ENCODE data around the gene CTTNBP2.

The CTTNBP2 gene

DNA sequence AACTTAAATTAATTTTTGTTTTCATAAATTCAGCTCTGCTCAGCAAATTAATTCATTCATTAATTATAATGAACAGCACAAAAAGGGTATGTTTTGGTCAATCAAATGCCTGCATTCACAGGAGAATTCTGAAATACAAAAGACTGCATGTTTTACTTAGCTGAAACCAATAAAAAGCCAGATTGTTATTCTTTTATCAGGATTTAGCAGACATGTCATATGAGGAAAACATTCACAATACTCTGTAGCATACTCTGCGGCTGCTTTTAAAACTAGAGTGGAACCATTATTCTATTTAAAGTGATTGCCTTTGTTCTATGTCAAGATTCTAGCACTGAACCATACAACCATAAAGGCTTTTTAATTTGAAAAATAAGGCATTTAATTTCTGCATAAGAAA, 19.1 kb downstream of the CTTNBP2 start:
- Mint-ChIP-seq H3K27me3 (ENCODE audit: low read depth) (no peaks in the 10 kb centered on the region), H3K36me3 (ENCODE audit: low read depth) (no peaks in the 10 kb centered on the region), H3K27ac (no peak overlapping the region), H3K9me3 (no peaks in the 10 kb centered on the region), H3K4me1 (ENCODE audit: low read depth) (no peaks in the 10 kb centered on the region), H3K4me3 (no peak overlapping the region)

DNA sequence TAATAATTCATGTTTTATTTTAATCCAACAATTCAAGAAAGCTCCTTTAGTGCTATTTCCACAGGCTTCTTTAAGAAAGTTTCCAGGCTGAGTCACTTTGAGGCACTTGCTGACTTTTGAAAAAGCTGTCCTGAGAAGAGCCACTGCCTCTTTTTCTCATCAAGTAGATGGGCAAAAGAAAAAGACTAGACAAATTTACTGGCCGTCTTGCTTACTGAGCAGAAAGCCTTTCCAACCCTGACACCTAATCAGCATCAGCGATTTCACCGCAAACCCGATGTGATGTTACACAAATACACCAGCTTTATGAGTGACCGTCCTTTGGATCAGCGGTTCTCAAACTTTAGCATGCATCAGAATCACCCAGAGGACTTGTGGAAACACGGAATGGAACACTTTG, 24.3 kb downstream of the CTTNBP2 start:
- H3K27me3 Mint-ChIP-seq (ENCODE audit: low read depth), result no peaks in the 10 kb centered on the region
- no peak overlapping the region for H3K4me3 Mint-ChIP-seq
- no peaks in the 10 kb centered on the region for H3K4me1 Mint-ChIP-seq (ENCODE audit: low read depth)
- no peaks in the 10 kb centered on the region for H3K9me3 Mint-ChIP-seq
- H3K27ac Mint-ChIP-seq, result no peak overlapping the region
- H3K36me3 Mint-ChIP-seq (ENCODE audit: low read depth), result no peaks in the 10 kb centered on the region

DNA sequence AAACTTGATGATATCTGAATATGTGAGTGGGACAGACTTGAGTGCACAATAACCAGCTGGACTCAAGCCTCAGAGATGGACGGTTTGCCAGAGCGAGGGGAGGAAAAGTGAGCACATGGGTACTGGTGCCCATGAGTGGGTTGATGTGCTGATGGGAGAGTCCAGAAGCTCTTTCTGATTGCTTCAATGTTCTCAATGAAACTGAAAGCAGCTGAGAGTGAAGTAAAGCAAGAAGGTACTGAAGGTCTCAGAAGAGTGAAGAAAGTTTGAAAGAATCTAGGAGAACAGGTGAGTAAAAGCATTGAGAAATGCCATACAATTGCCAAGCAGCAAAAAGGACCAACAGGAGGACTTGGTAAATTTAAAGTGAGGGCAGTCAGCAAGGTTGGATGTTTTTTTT, 28.6 kb downstream of the CTTNBP2 start:
- Mint-ChIP-seq H3K4me3 (no peak overlapping the region), H3K4me1 (ENCODE audit: low read depth) (no peaks in the 10 kb centered on the region), H3K27me3 (ENCODE audit: low read depth) (no peaks in the 10 kb centered on the region), H3K9me3 (no peaks in the 10 kb centered on the region), H3K36me3 (ENCODE audit: low read depth) (no peaks in the 10 kb centered on the region), H3K27ac (no peak overlapping the region)

DNA sequence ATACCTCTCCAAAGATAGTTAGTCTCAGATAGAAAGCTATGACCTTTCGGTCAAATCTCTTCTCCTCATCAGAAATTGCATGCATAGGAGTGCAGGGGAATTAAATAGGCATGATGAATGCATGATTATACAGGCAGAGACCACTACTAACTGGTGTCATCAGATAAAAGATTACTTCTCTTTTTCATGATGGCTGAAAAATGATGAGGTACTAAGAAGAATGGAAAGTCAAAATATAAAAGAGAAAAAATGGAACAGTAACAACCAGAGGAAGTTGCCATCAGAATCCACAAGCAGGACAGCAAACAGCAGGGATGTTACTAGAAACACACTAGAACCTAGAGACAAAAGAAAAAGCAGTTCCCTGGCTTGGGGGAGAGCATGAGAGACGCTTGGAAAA, 31.6 kb downstream of the CTTNBP2 start:
- no peaks in the 10 kb centered on the region for H3K36me3 Mint-ChIP-seq (ENCODE audit: low read depth)
- H3K4me1 Mint-ChIP-seq (ENCODE audit: low read depth), result no peaks in the 10 kb centered on the region
- no peaks in the 10 kb centered on the region for H3K9me3 Mint-ChIP-seq
- H3K27ac Mint-ChIP-seq, result no peak overlapping the region
- H3K27me3 Mint-ChIP-seq (ENCODE audit: low read depth), result no peaks in the 10 kb centered on the region
- no peak overlapping the region for H3K4me3 Mint-ChIP-seq

DNA sequence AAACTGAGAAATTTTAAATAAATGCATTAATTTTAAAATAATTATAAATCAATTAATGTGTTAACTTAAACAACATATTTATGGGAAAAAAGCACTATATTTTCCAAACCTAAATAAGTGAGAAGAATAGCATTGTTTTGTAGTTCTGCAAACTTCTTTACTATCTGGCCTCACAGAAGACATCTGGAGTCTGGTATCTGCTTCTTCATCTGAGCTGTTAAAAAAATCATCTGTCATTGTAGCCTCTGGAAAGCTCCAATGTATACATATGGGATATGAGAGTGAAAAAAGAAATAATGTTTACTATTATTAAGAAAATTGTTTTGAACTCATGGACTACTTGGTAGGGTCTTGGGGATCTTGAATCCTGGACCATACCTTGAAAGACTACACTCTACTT, 32.2 kb downstream of the CTTNBP2 start:
- no peaks in the 10 kb centered on the region for H3K9me3 Mint-ChIP-seq
- no peak overlapping the region for H3K4me3 Mint-ChIP-seq
- H3K27me3 Mint-ChIP-seq (ENCODE audit: low read depth), result no peaks in the 10 kb centered on the region
- H3K27ac Mint-ChIP-seq, result no peak overlapping the region
- no peaks in the 10 kb centered on the region for H3K4me1 Mint-ChIP-seq (ENCODE audit: low read depth)
- no peaks in the 10 kb centered on the region for H3K36me3 Mint-ChIP-seq (ENCODE audit: low read depth)

DNA sequence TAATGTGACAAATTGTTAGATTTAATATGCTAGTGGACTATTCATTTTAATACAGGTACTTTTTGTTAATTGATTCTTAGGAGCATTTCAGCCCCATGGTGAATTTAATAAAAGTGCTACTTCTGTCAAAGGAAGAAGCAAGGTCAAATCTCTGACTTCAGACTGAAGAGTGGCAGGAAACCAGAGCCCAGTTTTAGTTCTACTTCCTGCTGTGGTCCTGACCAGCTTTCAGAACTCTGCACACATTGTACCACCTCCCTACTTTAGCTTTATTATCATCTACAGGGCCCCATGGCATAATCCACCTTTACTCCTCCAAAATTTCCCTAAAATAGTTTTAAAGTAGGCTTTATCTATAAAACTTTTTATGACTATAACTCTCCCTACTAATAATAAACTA, 33.7 kb downstream of the CTTNBP2 start:
- Mint-ChIP-seq H3K9me3 (no peaks in the 10 kb centered on the region), H3K4me1 (ENCODE audit: low read depth) (no peaks in the 10 kb centered on the region), H3K27me3 (ENCODE audit: low read depth) (no peaks in the 10 kb centered on the region), H3K36me3 (ENCODE audit: low read depth) (no peaks in the 10 kb centered on the region), H3K27ac (no peak overlapping the region), H3K4me3 (no peak overlapping the region)

DNA sequence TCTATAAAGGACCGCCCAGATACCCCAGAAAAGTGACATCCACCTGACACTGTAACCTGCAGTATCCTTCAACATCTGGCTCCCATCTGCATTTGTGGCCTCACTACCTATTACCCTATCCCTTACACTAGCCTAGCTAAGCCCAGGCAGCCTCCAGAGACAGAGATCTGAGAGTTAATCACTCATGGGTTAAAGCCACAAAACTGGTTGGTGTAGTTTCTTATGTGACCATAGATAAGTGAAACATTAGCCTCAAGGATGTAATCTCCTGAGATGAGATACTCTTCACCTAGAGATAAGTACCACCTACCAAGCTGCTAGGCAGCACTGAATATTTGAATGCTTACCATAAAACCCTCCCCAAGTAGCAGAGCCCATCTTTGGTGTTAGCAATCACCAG, 35.4 kb downstream of the CTTNBP2 start:
- no peaks in the 10 kb centered on the region for H3K27me3 Mint-ChIP-seq (ENCODE audit: low read depth)
- no peak overlapping the region for H3K27ac Mint-ChIP-seq
- no peaks in the 10 kb centered on the region for H3K9me3 Mint-ChIP-seq
- no peak overlapping the region for H3K4me3 Mint-ChIP-seq
- H3K4me1 Mint-ChIP-seq (ENCODE audit: low read depth), result no peaks in the 10 kb centered on the region
- no peaks in the 10 kb centered on the region for H3K36me3 Mint-ChIP-seq (ENCODE audit: low read depth)

DNA sequence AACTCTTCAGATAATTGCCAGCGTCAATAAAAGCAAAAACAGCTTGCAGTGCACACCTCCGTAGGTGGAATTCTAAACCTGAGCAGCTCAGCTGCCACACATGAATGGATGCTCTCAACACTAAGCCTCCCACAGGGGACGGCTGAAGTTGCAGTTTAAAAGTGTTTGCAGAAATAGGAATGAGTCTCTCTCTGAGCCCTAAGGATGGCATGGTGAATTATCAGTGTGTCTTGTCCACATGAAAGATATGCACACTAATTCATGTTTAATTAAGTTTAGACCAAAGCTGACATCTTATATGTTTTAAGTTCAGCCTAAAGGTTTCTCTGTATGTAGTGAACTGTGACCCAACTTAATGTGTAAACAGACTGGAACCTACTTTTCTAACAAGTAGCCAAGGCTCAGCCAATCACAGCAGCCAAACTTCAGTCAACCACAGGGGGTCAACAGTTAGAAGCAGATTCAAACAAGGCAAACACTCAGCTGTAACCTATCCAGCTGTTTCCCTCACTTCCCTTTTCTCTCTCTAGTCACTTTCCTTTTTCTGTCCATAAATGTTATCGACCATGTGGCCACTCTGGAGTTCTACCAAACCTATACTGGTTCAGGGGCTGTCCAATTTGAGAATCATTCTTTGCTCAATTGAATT, 38.1 kb downstream of the CTTNBP2 start:
- H3K27me3 Mint-ChIP-seq (ENCODE audit: low read depth), result no peaks in the 10 kb centered on the region

DNA sequence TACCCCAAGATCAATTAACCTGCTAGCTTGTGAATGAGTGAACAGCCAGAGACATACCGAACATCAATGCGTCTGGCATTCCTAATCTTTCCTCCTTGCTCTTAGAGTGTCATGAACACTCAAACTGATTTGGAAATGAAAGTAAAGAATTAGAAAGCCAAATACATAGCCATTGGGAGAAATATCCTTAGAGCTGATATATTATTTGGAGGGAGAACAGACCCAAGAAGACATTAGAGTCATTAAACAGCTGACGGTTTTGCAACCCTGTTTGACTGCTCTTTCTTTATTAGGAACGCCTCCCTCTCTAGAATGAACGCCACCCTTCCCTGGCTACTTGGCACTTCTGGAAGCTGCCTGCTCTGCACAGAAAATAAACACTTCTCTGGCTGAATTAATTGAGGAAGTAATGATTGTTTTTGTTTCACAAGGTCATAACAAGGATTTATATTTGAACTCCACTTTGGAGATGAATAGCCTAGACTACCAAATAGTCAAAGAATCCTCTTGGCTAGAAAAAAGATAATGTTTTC, 42.8 kb downstream of the CTTNBP2 start:
- H3K4me1 Mint-ChIP-seq (ENCODE audit: low read depth), result no peaks in the 10 kb centered on the region
- no peaks in the 10 kb centered on the region for H3K9me3 Mint-ChIP-seq
- no peak overlapping the region for H3K4me3 Mint-ChIP-seq
- no peak overlapping the region for H3K27ac Mint-ChIP-seq
- no peaks in the 10 kb centered on the region for H3K36me3 Mint-ChIP-seq (ENCODE audit: low read depth)
- H3K27me3 Mint-ChIP-seq (ENCODE audit: low read depth), result no peaks in the 10 kb centered on the region

More for the DNA sequence above, 38.1 kb downstream of the CTTNBP2 start:
- H3K27ac Mint-ChIP-seq, result no peak overlapping the region
- no peaks in the 10 kb centered on the region for H3K4me1 Mint-ChIP-seq (ENCODE audit: low read depth)
- no peaks in the 10 kb centered on the region for H3K36me3 Mint-ChIP-seq (ENCODE audit: low read depth)
- H3K9me3 Mint-ChIP-seq, result no peaks in the 10 kb centered on the region
- no peak overlapping the region for H3K4me3 Mint-ChIP-seq

DNA sequence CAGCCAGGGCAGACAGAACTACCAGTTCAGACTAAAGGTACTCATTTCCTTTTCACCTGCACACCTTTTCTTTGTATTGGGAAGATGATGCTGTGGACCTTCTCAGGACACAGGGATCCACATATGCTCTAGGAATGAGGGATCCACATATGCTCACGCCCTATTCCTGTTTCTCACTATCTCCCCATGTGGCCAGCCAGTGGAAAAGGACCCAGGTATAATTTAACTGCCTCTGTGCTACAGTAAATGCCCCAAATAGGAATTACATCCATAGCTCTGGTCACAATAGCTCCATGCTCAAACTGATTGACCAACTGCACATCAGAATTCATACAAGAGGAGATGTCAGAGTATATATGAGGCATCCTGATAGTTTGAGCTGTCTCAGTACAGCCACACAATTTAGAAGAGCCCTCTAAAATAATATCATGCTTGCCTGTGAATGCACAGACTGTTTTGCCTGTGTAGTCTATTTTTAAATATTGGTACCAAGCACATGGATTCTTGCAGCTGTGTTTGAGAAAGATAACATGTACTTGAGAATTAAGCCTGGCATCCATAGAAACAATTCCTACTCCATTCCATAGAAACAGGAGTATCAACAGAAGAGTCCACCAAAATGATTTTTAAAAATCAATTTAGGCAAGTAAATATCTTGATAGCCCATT, 43.7 kb downstream of the CTTNBP2 start:
- Mint-ChIP-seq H3K4me3 (no peak overlapping the region), H3K4me1 (ENCODE audit: low read depth) (no peaks in the 10 kb centered on the region), H3K27me3 (ENCODE audit: low read depth) (no peaks in the 10 kb centered on the region), H3K27ac (no peak overlapping the region), H3K36me3 (ENCODE audit: low read depth) (no peaks in the 10 kb centered on the region), H3K9me3 (no peaks in the 10 kb centered on the region)

DNA sequence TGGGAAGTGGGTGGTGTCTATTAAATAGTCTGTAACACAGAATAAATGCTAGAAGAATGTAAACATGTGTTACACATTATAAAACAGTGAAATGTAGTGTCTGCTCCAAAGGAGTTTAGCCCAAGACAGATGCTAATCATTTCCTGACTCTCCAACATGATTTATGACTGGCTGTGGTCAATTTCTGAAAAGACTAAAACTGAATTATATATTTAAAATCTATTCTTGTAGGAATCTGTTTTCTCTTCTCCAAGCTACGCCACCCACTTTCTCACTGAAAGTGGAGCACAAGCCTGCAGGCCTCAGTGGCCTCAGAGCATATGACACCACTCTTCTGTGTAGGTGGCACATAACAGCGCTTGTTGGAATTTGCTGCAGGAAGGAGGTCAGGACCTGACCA, 44.4 kb downstream of the CTTNBP2 start:
- Mint-ChIP-seq H3K4me1 (ENCODE audit: low read depth) (no peaks in the 10 kb centered on the region), H3K4me3 (no peak overlapping the region), H3K27me3 (ENCODE audit: low read depth) (no peaks in the 10 kb centered on the region), H3K9me3 (no peaks in the 10 kb centered on the region), H3K36me3 (ENCODE audit: low read depth) (no peaks in the 10 kb centered on the region), H3K27ac (no peak overlapping the region)

DNA sequence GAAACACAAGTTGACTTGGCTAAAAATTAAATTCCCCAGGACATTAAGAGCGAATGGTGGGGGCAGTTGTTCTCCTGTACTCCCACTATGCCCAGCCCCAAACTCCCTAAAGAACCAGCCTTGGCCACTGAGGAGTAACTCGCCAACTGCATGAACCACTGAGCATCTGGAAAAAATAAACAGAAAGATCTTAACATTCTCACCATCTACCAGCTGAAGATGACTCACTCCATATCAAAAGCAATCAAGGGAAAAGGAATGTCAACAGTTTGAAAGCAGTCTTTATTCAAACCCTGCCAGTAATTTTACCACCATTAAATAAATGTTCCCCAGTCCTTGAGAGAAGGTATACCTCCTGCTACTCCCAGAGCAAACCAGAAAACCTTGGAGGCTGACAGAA, 45.4 kb downstream of the CTTNBP2 start:
- Mint-ChIP-seq H3K4me1 (ENCODE audit: low read depth) (no peaks in the 10 kb centered on the region), H3K27me3 (ENCODE audit: low read depth) (no peaks in the 10 kb centered on the region), H3K4me3 (no peak overlapping the region), H3K27ac (no peak overlapping the region), H3K36me3 (ENCODE audit: low read depth) (no peaks in the 10 kb centered on the region), H3K9me3 (no peaks in the 10 kb centered on the region)

DNA sequence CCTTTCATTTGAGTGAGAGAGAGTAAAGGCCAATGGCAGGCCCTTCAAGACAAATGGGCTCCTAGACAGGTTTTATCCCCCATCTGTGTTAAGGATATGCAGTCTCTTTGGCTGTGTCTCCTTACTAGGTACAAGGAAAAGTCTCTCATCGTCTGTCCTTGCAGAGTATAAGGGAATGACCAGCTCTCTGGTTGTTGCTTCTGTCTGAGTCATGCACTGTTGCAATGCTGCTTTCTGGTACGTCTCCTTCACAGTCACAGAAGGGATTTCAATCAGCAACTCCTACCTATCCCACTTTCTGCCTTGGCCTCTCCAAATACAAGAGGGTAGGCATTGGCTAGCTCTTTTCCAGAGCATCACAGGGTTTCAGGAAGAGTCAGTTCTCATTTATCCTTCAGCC, 48.1 kb downstream of the CTTNBP2 start:
- H3K27ac Mint-ChIP-seq, result no peak overlapping the region
- H3K4me3 Mint-ChIP-seq, result no peak overlapping the region
- H3K36me3 Mint-ChIP-seq (ENCODE audit: low read depth), result no peaks in the 10 kb centered on the region
- H3K4me1 Mint-ChIP-seq (ENCODE audit: low read depth), result no peaks in the 10 kb centered on the region
- H3K9me3 Mint-ChIP-seq, result no peaks in the 10 kb centered on the region
- H3K27me3 Mint-ChIP-seq (ENCODE audit: low read depth), result no peaks in the 10 kb centered on the region

DNA sequence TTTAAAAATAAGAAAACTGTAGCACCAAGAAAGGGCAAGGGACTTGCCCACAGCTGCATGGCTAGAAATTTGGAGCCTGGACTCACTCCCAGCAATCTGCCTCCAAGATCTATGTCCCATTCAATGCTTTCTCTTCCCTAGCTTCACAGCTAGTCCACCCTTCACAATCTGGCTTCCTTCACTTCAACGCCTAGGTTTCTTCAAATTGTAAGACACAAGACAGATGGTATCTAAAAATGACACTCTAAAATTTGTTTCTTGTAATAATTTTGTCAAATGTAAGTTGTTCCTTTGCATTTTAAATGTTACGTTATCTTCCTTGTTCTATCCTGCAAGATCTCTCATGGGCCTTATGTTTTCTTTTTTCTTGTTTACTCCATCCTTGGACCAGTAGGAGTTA, 48.6 kb downstream of the CTTNBP2 start:
- Mint-ChIP-seq H3K27me3 (ENCODE audit: low read depth) (no peaks in the 10 kb centered on the region), H3K36me3 (ENCODE audit: low read depth) (no peaks in the 10 kb centered on the region), H3K9me3 (no peaks in the 10 kb centered on the region), H3K4me1 (ENCODE audit: low read depth) (no peaks in the 10 kb centered on the region), H3K27ac (no peak overlapping the region), H3K4me3 (no peak overlapping the region)

DNA sequence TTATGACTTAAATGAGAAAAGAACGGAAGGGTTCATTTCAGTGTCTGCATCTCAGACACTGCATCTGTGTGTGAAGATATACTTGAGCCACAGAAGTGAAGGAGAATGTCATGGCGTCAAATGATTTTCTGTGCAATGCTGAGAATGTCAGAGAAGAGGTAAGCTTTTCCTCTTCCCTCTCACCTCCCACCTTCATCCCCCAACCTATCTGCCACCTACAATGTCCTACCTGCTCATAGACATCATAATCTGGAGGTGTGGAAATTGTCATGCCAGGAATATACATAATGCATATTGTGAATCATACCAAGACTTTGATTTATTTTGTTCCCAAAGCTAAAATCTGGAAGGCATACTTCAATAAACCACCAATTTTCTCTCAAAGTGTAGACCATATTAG, 53.7 kb downstream of the CTTNBP2 start:
- Mint-ChIP-seq H3K9me3 (no peaks in the 10 kb centered on the region), H3K4me3 (no peak overlapping the region), H3K36me3 (ENCODE audit: low read depth) (no peaks in the 10 kb centered on the region), H3K27ac (no peak overlapping the region), H3K27me3 (ENCODE audit: low read depth) (no peaks in the 10 kb centered on the region), H3K4me1 (ENCODE audit: low read depth) (no peaks in the 10 kb centered on the region)
